HG03135 (cell line): ENCODE data around the gene CYP4F3.
"Not testable (repeated sequence)": the region's sequence is repeated elsewhere in the genome, so short reads cannot be mapped to it uniquely, and the experiment has no call there.

ENCODE experiments used
- ATAC-seq: cut with Tn5 transposase; IDR thresholded peaks from one replicate; pipeline ENCODE4 v1.9.1; 2021; ENCODE audit warnings: mild to moderate bottlenecking, moderate library complexity; ENCODE audit not compliant: unreplicated experiment

CYP4F3 gene

DNA sequence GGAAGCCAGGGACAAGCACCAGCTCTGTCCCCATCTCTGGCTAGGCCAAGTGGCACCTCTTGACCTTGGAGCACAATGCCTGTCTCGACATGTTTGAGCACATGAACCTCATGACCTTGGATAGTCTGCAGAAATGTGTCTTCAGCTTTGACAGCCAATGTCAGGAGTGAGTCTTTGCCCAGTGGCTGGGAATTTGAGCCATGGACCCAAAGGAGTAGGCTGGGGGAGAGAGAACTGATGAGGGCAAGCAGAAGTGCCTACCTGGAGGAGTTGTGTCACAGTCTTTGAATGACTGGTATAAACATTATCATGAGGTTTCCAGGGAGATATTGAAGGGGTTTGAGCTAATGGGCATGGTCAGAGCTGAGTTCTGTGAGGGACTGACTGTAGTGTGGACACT is 25.5 kb downstream of the CYP4F3 start:
- no peak for ATAC-seq

GRCh38 chr19:15666883-15667282 is 26.2 kb downstream of the CYP4F3 start:
- no peak for ATAC-seq

GRCh38 chr19:15669440-15669839 is 28.7 kb downstream of the CYP4F3 start:
- ATAC-seq: no peak

- no peak for ATAC-seq
Observed at GRCh38 chr19:15669891-15670290, 29.2 kb downstream of the CYP4F3 start.

- ATAC-seq: no peak
Observed at GRCh38 chr19:15671237-15671821, 30.6 kb downstream of the CYP4F3 start.

DNA sequence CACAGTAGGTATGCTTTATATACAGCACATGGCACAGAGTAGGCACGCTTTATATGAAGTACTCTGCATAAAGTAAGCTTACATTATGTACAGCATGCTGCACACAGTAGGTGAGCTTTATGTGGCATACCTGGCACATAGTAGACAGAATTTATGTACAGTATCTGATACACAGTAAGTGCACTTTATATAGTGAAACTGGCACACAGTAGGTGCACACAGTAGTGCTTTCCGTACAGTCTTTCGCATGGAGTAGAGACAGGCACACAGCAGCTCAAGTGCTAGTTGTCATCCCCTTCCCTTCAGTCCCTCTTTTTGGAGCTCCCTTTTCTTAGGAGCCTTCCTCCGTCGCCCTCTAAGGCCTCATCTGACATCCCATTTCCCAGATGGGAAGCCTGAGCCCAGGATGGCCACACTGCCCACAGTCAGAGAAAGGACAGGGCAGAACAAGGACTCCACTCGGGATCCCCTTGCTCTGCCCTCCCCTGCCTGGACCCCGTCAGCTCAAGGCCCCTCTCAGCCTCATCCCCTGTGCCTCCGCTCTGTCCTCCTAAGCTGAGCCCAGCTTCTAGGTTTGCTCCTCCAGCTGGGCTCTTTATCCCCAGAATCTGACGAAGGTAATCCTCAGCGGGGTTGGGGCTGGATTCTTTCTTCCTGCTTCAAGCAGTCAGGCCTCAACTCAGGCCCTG is 31.3 kb downstream of the CYP4F3 start:
- no peak for ATAC-seq

DNA sequence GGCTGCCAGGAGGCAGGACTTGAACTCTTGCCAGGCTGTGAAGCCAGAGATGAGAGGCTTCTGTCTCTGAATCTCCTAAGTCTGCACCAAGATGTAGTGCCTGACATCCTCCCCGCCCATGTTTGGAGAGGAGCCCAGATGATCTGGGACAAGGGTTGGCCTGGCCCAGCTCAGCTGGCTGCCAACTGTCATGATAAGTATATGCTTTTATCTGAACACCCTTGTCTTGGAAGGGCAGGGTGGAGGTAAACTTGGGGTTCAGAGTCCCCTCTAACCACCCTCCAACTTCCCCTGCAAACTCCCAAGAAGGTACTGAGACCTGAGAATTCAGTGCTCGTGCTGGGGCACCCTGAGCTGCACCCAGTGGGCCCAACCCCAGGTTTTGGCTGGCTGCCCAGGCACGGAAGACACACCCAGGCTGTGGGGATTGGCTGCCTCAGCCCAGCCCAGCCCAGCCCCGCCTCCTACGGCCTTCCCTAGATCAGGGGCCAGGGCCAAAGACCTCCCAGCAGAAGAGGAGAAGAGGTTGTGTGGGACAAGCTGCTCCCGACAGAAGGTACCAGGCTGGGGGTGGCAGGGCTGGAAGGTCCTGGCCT is 32.0 kb downstream of the CYP4F3 start, which contains the start of gene CYP4F12:
CYP4F12 (plus strand) TSS at position 508 of the 596 bp plus-strand sequence. CDS start 443 bp downstream, outside the sequence.
- no peak for ATAC-seq

GRCh38 chr19:15673176-15673654 is 32.5 kb downstream of the CYP4F3 start:
- ATAC-seq: no peak

DNA sequence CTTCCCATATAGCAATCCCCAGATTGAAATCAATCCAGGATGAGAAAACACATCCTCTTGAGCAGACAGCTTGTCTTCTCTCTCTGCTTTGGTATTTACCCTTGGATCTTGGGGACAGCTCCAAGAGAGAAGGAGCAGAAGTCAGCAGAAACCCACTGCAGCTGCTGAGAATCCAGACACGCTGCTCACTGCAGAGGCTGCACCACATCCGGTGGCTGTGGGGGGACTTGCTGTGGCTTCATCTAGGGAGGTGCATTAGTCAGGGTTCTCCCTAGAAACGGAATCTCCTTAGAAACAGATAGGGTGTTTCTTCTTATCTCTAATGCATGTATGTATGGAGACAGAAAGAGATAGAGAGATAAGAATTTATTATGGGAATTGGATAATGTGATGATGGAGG is 34.9 kb downstream of the CYP4F3 start:
- ATAC-seq: no peak

- no peak for ATAC-seq
Observed at GRCh38 chr19:15679089-15679488, 38.4 kb downstream of the CYP4F3 start.

- ATAC-seq: not testable (repeated sequence)
Observed at GRCh38 chr19:15679865-15680264, 39.2 kb downstream of the CYP4F3 start.

- ATAC-seq: no peak
Observed at GRCh38 chr19:15680478-15681322, 40.0 kb downstream of the CYP4F3 start.

DNA sequence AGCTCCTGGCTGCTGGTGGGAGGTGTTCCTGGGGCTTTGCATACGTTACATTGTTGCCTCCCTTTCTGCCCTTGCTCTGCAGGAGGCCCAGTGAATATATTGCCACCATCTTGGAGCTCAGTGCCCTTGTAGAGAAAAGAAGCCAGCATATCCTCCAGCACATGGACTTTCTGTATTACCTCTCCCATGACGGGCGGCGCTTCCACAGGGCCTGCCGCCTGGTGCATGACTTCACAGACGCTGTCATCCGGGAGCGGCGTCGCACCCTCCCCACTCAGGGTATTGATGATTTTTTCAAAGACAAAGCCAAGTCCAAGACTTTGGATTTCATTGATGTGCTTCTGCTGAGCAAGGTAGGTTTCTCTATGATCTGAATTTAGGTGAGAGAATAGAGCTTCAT is 42.7 kb downstream of the CYP4F3 start:
- no peak for ATAC-seq

DNA sequence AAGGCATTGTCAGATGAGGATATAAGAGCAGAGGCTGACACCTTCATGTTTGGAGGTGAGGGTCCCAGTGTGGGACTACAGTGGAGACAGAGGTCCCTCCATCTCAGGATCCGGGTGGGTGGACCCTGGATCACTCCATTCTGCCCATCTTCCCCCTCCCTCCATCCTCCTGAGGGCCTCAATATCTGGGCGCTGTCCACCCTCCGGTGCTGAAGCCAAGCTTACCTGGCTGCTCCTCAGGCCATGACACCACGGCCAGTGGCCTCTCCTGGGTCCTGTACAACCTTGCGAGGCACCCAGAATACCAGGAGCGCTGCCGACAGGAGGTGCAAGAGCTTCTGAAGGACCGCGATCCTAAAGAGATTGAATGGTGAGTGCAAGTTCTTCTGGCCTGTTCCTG is 44.1 kb downstream of the CYP4F3 start:
- ATAC-seq: no peak

DNA sequence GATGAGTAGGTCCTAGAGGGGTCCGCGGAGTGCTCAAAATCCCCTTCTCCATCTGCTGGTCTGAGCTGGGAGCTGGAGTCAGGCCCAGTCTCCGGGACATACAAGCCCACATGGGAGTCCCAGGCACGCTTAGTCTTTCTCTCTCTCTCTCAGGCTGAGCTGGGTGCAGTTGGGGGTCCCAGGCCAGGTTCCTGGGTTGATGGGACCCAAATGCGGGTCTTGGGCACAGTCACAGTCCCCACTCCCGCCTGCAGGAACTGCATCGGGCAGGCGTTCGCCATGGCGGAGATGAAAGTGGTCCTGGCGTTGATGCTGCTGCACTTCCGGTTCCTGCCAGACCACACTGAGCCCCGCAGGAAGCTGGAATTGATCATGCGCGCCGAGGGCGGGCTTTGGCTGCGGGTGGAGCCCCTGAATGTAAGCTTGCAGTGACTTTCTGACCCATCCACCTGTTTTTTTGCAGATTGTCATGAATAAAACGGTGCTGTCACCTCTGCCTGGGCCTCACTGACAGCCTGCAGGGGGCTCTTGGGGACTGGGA is 56.0 kb downstream of the CYP4F3 start:
- no peak for ATAC-seq

GRCh38 chr19:15701757-15702533 is 61.2 kb downstream of the CYP4F3 start:
- ATAC-seq: no peak

DNA sequence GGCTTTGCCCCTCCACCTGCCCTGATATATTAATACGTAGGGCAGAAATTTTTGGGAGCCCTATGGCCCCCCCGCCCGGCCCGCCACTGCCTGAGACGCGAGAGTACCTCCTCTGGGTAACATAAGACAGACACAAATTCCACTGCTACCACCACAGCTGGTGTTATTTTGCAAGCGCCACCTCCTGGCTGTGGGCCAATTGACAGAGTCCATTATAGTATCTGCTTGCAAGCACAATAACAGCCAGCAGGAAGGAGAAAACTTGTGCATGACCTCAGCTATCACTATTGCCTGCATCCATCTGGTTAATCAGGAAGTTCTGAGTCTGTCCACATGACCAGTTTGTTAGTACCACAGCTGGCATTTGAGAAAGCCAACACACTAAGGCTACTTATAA is 61.8 kb downstream of the CYP4F3 start:
- no peak for ATAC-seq
